ENCODE measurements around the gene B3GNT5.

DNA sequence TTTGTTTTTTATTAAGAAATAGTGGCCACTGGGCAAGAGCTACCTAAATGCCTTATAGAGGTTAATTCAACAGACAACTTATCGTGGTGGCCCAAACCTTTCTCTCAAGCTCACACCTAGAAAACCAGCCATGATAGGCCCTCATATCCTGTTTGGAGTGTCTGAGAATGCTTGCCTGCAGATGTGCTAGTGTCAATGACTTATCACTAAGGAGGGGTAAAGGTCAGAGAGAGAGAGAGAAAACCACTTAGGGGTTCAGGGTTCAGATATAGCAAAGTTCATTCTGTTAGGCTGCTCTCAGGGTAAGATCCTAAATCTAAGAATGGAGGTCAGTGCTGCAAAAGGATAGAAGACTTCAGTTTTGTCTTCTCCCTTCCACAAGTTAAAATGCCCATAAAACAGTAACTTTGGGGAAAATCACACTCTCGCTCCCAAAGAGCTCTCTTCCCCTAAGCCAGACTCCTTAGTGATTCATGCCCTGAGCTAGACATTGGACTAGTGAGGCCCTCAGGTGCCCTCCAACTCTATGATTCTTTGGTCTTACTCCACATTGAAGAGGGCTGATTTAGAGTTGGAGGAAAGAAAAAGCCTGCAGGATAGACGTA, 30.3 kb upstream of the B3GNT5 start:
- TF ChIP-seq POLR2AphosphoS5 (IDR thresholded peaks at IDR 0.05; ENCODE audit: low read depth, low read length) = no peak
- TF ChIP-seq, protein P1, sequence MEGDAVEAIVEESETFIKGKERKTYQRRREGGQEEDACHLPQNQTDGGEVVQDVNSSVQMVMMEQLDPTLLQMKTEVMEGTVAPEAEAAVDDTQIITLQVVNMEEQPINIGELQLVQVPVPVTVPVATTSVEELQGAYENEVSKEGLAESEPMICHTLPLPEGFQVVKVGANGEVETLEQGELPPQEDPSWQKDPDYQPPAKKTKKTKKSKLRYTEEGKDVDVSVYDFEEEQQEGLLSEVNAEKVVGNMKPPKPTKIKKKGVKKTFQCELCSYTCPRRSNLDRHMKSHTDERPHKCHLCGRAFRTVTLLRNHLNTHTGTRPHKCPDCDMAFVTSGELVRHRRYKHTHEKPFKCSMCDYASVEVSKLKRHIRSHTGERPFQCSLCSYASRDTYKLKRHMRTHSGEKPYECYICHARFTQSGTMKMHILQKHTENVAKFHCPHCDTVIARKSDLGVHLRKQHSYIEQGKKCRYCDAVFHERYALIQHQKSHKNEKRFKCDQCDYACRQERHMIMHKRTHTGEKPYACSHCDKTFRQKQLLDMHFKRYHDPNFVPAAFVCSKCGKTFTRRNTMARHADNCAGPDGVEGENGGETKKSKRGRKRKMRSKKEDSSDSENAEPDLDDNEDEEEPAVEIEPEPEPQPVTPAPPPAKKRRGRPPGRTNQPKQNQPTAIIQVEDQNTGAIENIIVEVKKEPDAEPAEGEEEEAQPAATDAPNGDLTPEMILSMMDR (IDR thresholded peaks at IDR 0.05) = no peak
- TF ChIP-seq, protein P2, sequence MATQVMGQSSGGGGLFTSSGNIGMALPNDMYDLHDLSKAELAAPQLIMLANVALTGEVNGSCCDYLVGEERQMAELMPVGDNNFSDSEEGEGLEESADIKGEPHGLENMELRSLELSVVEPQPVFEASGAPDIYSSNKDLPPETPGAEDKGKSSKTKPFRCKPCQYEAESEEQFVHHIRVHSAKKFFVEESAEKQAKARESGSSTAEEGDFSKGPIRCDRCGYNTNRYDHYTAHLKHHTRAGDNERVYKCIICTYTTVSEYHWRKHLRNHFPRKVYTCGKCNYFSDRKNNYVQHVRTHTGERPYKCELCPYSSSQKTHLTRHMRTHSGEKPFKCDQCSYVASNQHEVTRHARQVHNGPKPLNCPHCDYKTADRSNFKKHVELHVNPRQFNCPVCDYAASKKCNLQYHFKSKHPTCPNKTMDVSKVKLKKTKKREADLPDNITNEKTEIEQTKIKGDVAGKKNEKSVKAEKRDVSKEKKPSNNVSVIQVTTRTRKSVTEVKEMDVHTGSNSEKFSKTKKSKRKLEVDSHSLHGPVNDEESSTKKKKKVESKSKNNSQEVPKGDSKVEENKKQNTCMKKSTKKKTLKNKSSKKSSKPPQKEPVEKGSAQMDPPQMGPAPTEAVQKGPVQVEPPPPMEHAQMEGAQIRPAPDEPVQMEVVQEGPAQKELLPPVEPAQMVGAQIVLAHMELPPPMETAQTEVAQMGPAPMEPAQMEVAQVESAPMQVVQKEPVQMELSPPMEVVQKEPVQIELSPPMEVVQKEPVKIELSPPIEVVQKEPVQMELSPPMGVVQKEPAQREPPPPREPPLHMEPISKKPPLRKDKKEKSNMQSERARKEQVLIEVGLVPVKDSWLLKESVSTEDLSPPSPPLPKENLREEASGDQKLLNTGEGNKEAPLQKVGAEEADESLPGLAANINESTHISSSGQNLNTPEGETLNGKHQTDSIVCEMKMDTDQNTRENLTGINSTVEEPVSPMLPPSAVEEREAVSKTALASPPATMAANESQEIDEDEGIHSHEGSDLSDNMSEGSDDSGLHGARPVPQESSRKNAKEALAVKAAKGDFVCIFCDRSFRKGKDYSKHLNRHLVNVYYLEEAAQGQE (IDR thresholded peaks at IDR 0.05; ENCODE audit: insufficient read depth in 1 of 2, low read depth in 2 of 2, low read length in 1 of 2) = no peak

Measured in Panc1 (cell line).